GM12878 (cell line): ENCODE measurements around the gene PARK7. TPM values are rescaled to one million over a fixed set of nuclear protein-coding genes. Genes with fewer than 3 reads are reported as not detected.

Source experiments
- ATAC-seq: fragments of 200-7000 bp; cut with Tn5 transposase; 3 replicates; pipeline ENCODE4 v1.9.1; 2020; ENCODE audit warnings: mild to moderate bottlenecking, moderate library complexity
- BruUV-seq: library from RNA; stranded (reverse); fragments of 400-500 nt; replicated peaks from 2 replicates; lab custom pipeline; 2021; lab: Mats Ljungman, UMichigan
- CTCF ChIA-PET: fragments of 300-600 bp; sonication (Branson Sonifier 250); formaldehyde crosslinking; extraction: SDS; loops from one replicate; lab custom pipeline; 2021; ENCODE audit warnings: inconsistent platforms; lab: Yijun Ruan, JAX
- POLR2A ChIA-PET: fragments of 350-600 bp; formaldehyde crosslinking; extraction: SDS; loops from one replicate; lab custom pipeline; 2021; ENCODE audit warnings: inconsistent platforms; lab: Charles Lee
- RAD21 ChIA-PET: fragments of 300-600 bp; sonication (Branson Sonifier 250); formaldehyde crosslinking; loops from one replicate; lab custom pipeline; 2023; ENCODE audit warnings: antibody characterized with exemption; ENCODE audit not compliant: unreplicated experiment; lab: Charles Lee
- SMC1A ChIA-PET: fragments of 300-600 bp; sonication (Branson Sonifier 250); formaldehyde crosslinking; loops from one replicate; lab custom pipeline; 2023; ENCODE audit not compliant: unreplicated experiment, uncharacterized antibody; lab: Charles Lee
- DNase-seq: peaks from one replicate; pipeline ENCODE4 v3.0.0-alpha.2; 2011; ENCODE audit warnings: low read depth, low spot score
- FAIRE-seq: peaks from 3 replicates; lab custom pipeline; 2011; peaks lifted over from hg19 to GRCh38; lab: Jason Lieb, UNC
- H2AFZ ChIP-seq: 2 replicates; pipeline ENCODE4 v1.6.0; 2011; ENCODE audit warnings: low read depth, low read length, control low read depth; ENCODE audit not compliant: control insufficient read depth
- H3K27ac ChIP-seq: 2 replicates; pipeline ENCODE4 v1.5.1; 2011; ENCODE audit warnings: control low read depth; ENCODE audit not compliant: control insufficient read depth, insufficient read depth
- H3K27me3 ChIP-seq, 2 experiments: replicated peaks in 1 of 2; 2 replicates each; pipeline versions ENCODE4 v1.6.0 to v1.6.1; 2011; ENCODE audit warnings: low read length in 1 of 2; ENCODE audit not compliant: control insufficient read depth in 2 of 2, insufficient read depth in 2 of 2
- H3K36me3 ChIP-seq, 2 experiments: 2 replicates each; pipeline ENCODE4 v1.5.1; 2011; ENCODE audit warnings: low read length in 1 of 2; ENCODE audit not compliant: control insufficient read depth in 2 of 2, insufficient read depth in 2 of 2
- H3K4me1 ChIP-seq: 2 replicates; pipeline ENCODE4 v1.6.1; 2011; ENCODE audit warnings: mild to moderate bottlenecking, low read length, moderate library complexity, mixed read lengths; ENCODE audit not compliant: control insufficient read depth, insufficient read depth
- H3K4me2 ChIP-seq: 2 replicates; pipeline ENCODE4 v1.6.0; 2011; ENCODE audit warnings: control low read depth; ENCODE audit not compliant: control insufficient read depth, insufficient read depth
- H3K4me3 ChIP-seq: fragments of 200-600 bp; sonication (generic); 2 replicates; pipeline ENCODE4 v1.5.1; 2016
- H3K79me2 ChIP-seq: 2 replicates; pipeline ENCODE4 v1.6.0; 2011; ENCODE audit warnings: low read length; ENCODE audit not compliant: control insufficient read depth, insufficient read depth
- H3K9ac ChIP-seq: 2 replicates; pipeline ENCODE4 v1.8.0; 2011; ENCODE audit warnings: low read length, control low read depth, mixed read lengths; ENCODE audit not compliant: control insufficient read depth, insufficient read depth
- H3K9me3 ChIP-seq: replicated peaks from 3 replicates; pipeline ENCODE4 v1.5.1; 2011; ENCODE audit warnings: mild to moderate bottlenecking, low read length; ENCODE audit not compliant: control insufficient read depth, insufficient read depth
- H4K20me1 ChIP-seq: 2 replicates; pipeline ENCODE4 v1.6.0; 2011; ENCODE audit not compliant: control insufficient read depth, insufficient read depth
- ATF7 ChIP-seq: fragments of 450-650 bp; IDR thresholded peaks from 2 replicates; pipeline ENCODE4 v1.6.1; 2016; ENCODE audit warnings: low read depth, mild to moderate bottlenecking
- BACH1 ChIP-seq: fragments of 450-650 bp; IDR thresholded peaks from 2 replicates; pipeline ENCODE4 v1.6.1; 2017; ENCODE audit warnings: mild to moderate bottlenecking, borderline replicate concordance
- BCL3 ChIP-seq: IDR thresholded peaks from 2 replicates; pipeline ENCODE4 v1.6.1; 2011; ENCODE audit warnings: borderline replicate concordance, low read depth, mild to moderate bottlenecking, moderate library complexity, low read length; ENCODE audit not compliant: insufficient read depth, poor library complexity, severe bottlenecking
- BMI1 ChIP-seq: fragments of 450-650 bp; IDR thresholded peaks from 2 replicates; pipeline ENCODE4 v1.6.1; 2016; ENCODE audit warnings: mild to moderate bottlenecking, moderate library complexity, borderline replicate concordance
- CEBPB ChIP-seq, 2 experiments: fragments of 150-350 bp in 1 of 2; IDR thresholded peaks; 2 replicates each; pipeline ENCODE4 v1.6.1; 2012 to 2014; ENCODE audit warnings: low read depth in 2 of 2, low read length in 2 of 2, borderline replicate concordance in 1 of 2, inconsistent platforms in 1 of 2
- CHD1 ChIP-seq: IDR thresholded peaks from 2 replicates; pipeline ENCODE4 v1.6.1; 2012; ENCODE audit warnings: low read depth, low read length, improper control_type of control experiment
- ELK1 ChIP-seq: IDR thresholded peaks from 2 replicates; pipeline ENCODE4 v1.6.1; 2012; ENCODE audit warnings: low read depth, low read length, improper control_type of control experiment
- NR2F1 ChIP-seq: fragments of 450-650 bp; conservative IDR thresholded peaks from 2 replicates; pipeline ENCODE4 v1.6.1; 2017; ENCODE audit warnings: mild to moderate bottlenecking
- PAX8 ChIP-seq: fragments of 450-650 bp; IDR thresholded peaks from 2 replicates; pipeline ENCODE4 v1.6.1; 2017; ENCODE audit warnings: mild to moderate bottlenecking, moderate library complexity
- RBBP5 ChIP-seq: fragments of 200-600 bp; sonication (generic); conservative IDR thresholded peaks from 2 replicates; pipeline ENCODE4 v1.6.1; 2016
- RCOR1 ChIP-seq: conservative IDR thresholded peaks from 2 replicates; pipeline ENCODE4 v1.6.1; 2012; ENCODE audit warnings: low read depth, low read length, improper control_type of control experiment
- RUNX3 ChIP-seq: IDR thresholded peaks from 2 replicates; pipeline ENCODE4 v1.6.1; 2012; ENCODE audit warnings: low read length, inconsistent platforms
- SUZ12 ChIP-seq: fragments of 200-600 bp; sonication (generic); IDR thresholded peaks from one replicate; pipeline ENCODE4 v1.6.1; 2018; ENCODE audit warnings: antibody characterized with exemption, mild to moderate bottlenecking; ENCODE audit not compliant: unreplicated experiment
- TCF7 ChIP-seq: IDR thresholded peaks from 2 replicates; pipeline ENCODE4 v1.6.1; 2014; ENCODE audit warnings: antibody characterized with exemption, borderline replicate concordance
- ZBTB33 ChIP-seq: fragments of 450-650 bp; IDR thresholded peaks from 2 replicates; pipeline ENCODE4 v1.6.1; 2017; ENCODE audit warnings: mild to moderate bottlenecking
- ZNF207 ChIP-seq: fragments of 450-650 bp; IDR thresholded peaks from 2 replicates; pipeline ENCODE4 v1.6.1; 2014; ENCODE audit warnings: antibody characterized with exemption, mild to moderate bottlenecking, borderline replicate concordance
- WGBS: methylation state at CpG from one replicate; pipeline ENCODE4 v1.1.6; 2016; ENCODE audit warnings: low lambda C conversion rate; ENCODE audit not compliant: insufficient replicate concordance, insufficient coverage; ENCODE audit errors: missing lambda C conversion rate; 5-methylcytosine and 5-hydroxymethylcytosine counted together
- in situ Hi-C: fragments of 300-500 bp; cut with MboI; formaldehyde crosslinking; loops from 9 replicates; pipeline ENCODE4 v1.14.3; 2018; ENCODE audit warnings: mixed read lengths
- intact Hi-C: fragments of 100-400 bp; cut with micrococcal nuclease; formaldehyde crosslinking; loops from one replicate; pipeline ENCODE4 v1.14.2; 2022; ENCODE audit not compliant: unreplicated experiment
- polyA plus RNA-seq, 11 experiments: library from polyadenylated mRNA; depleted of rRNA in 4 of 11; unstranded in 6 of 11; stranded (reverse) in 5 of 11; fragments of >200 nt; fragmentation: Nextera tagmentation in 4 of 11; fragmentation: Illumina TruSeq in 1 of 11; extraction: Ambion mirVana in 4 of 11; extraction: Trizol in 1 of 11; gene quantifications; 1 replicate in 1 of 11; 2 replicates in 10 of 11; pipeline versions ENCODE4 v1.2.1 to v1.2.3, GENCODE V29; 2011 to 2016; ENCODE audit warnings: inconsistent platforms in 2 of 11, missing spikeins in 2 of 11, low read depth in 1 of 11
- total RNA-seq, 4 experiments: library from RNA; depleted of rRNA in 3 of 4; stranded (reverse); fragments of >200 nt in 3 of 4; fragmentation: Illumina TruSeq in 1 of 4; extraction: Trizol in 1 of 4; gene quantifications; 2 replicates each; pipeline versions ENCODE4 v1.2.1 to v1.2.3, GENCODE V29; 2013 to 2021

PARK7 gene
- total and polyA plus RNA-seq, 10 of the 15 experiments (the other 5 are each of a cell fraction or from before 2014, with no cell fraction given), result 267 to 1,056 (median 495) TPM

- RAD21 ChIA-PET, result interaction anchor here (1.2 kb wide), 1 partner anchor 143 kb away, joined by 4 read pairs; no protein-coding TSS in a partner anchor
- no peak for ATAC-seq
- CTCF ChIA-PET, result interaction anchor here (1.9 to 2.4 kb wide), 3 partner anchors 11 to 23 kb away, joined by 7 to 12 read pairs (median 11); no protein-coding TSS in a partner anchor
- Histone ChIP-seq H2AFZ (no peak overlapping the region), H3K4me3 (no peak overlapping the region), H3K4me1 (peaks cover 24% of the 10 kb centered on the region), H4K20me1 (no peaks in the 10 kb centered on the region), H3K9me3 (peaks cover 5% of the 10 kb centered on the region; the same call in 2 of the 3 replicates), H3K27ac (peak overlapping the region; percentile 87; the same call in 1 of the 2 replicates), H3K4me2 (no peak overlapping the region), H3K79me2 (no peaks in the 10 kb centered on the region), H3K27me3 (no peaks in the 10 kb centered on the region), H3K9ac (no peak overlapping the region), H3K36me3 (peaks cover 0 to 2% of the 10 kb centered on the region in 2 experiments; a peak in 3 of 4 replicates)
- no peak for FAIRE-seq
- in situ Hi-C loops (no loop called here), intact Hi-C loops (no loop called here)
- TF ChIP-seq PAX8, result no peak
- no peak for TF ChIP-seq SUZ12
- no peak for TF ChIP-seq BMI1
- no peak for TF ChIP-seq RCOR1
- no peak for TF ChIP-seq BCL3
- no peak for TF ChIP-seq BACH1
- TF ChIP-seq ELK1, result no peak
- no peak for TF ChIP-seq CEBPB (IDR thresholded peaks at IDR 0.05; ENCODE audit: borderline replicate concordance in 1 of 2, low read depth in 2 of 2, low read length in 2 of 2)
- TF ChIP-seq ATF7, result no peak
- TF ChIP-seq NR2F1, result no peak
- TF ChIP-seq ZNF207, result no peak
- TF ChIP-seq RBBP5, result no peak
- TF ChIP-seq RUNX3, result no peak
- no peak for TF ChIP-seq TCF7
- TF ChIP-seq ZBTB33, result no peak
- TF ChIP-seq CHD1, result no peak
- SMC1A ChIA-PET, result interaction anchor here (0.7 to 1.5 kb wide), 3 partner anchors 15 to 332 kb away, joined by 3 to 5 read pairs (median 3); no protein-coding TSS in a partner anchor
- POLR2A ChIA-PET, result no interaction called here
- BruUV-seq, result no TSS peak
- WGBS, result 100% methylated on average over 3 of the region's 4 CpGs
- DNase-seq, result no peak
These were observed 31.4 kb downstream of the PARK7 start for GRCh38 chr1:7992885-7993284.
